ENCODE data around the gene UBTD1. TPM values are rescaled to one million over a fixed set of nuclear protein-coding genes. Genes with fewer than 3 reads are reported as not detected.
"Not testable (repeated sequence)": the region's sequence is repeated elsewhere in the genome, so short reads cannot be mapped to it uniquely, and the experiment has no call there.

The UBTD1 gene, protein sequence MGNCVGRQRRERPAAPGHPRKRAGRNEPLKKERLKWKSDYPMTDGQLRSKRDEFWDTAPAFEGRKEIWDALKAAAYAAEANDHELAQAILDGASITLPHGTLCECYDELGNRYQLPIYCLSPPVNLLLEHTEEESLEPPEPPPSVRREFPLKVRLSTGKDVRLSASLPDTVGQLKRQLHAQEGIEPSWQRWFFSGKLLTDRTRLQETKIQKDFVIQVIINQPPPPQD
- total RNA-seq, result 0.90 and 1.5 TPM in 2 replicates

DNA sequence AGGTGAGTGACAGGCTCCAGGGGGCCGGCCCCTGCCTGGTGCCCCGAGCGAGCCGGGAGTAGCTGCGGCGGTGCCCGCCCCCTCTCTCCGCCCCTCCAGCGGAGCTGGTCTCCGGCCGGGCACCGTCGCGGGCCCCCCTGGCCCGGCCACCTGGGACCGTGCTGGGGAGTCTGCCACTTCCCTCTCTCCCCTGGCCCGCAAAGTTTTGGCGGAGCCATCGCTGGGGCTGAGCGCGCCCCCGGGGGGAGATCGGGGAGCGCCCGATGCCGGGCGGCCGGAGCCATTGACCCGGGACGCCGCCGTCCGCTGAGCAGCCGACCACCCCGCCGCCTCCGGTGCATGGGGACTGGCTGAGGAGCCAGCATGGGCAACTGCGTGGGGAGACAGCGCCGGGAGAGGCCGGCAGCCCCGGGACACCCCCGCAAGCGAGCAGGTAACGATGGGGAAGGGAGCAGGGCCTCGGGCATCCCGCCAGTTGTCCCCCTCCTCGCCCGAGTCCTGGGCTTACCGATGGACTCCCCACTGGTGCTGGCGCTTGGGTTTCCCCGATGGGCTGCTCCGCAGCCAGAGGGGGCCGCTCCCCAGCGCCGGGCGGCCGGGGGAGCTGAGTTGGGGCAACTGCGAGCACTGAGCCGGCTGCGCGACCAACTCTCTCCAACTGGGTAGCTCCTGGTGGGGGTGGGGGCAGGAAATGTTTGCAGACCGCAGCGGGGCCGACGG lies at the start of gene UBTD1:
UBTD1 (plus strand) TSS at position 84 of the 720 bp plus-strand sequence; CDS start at position 364, 280 bp downstream.
- intact Hi-C loops (cut with micrococcal nuclease), result loop anchor here (1.0 to 5.0 kb wide), 15 partner anchors 36 to 1933 kb away; partner anchors contain the start of genes ARHGAP19, AVPI1, EXOSC1 and FRAT1

DNA sequence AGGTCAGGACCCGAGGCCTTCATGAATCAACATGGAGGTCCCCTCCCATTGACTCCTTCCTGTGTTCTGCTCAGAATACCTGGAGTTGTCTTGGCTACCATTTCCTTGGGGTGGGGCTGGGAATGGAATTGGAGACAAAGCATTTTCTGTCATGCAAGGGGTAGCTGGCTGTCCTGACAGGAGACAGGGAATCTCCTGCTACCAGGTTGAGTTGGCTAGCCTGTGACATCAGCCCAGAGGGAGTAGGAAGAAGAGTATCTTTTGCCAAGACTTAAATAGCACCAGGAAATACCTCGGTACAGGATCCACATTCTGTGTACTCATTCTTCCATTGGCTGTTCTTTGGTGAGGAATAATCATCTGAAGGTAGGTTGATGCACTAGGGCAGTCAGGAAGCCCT lies 47.9 kb upstream of the UBTD1 start:
- intact Hi-C loops (cut with micrococcal nuclease), result no loop called here

DNA sequence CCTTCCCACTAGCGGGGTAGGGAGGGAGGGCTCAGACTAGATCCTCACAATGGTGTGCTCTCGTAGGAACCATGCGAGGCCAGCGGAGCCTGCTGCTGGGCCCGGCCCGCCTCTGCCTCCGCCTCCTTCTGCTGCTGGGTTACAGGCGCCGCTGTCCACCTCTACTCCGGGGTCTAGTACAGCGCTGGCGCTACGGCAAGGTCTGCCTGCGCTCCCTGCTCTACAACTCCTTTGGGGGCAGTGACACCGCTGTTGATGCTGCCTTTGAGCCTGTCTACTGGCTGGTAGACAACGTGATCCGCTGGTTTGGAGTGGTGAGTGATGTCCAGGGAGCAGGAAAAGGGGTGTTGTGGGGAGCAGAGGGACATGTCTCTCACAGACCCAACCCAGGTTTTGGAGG lies 47.1 kb upstream of the UBTD1 start:
- intact Hi-C loops (cut with micrococcal nuclease), result no loop called here

DNA sequence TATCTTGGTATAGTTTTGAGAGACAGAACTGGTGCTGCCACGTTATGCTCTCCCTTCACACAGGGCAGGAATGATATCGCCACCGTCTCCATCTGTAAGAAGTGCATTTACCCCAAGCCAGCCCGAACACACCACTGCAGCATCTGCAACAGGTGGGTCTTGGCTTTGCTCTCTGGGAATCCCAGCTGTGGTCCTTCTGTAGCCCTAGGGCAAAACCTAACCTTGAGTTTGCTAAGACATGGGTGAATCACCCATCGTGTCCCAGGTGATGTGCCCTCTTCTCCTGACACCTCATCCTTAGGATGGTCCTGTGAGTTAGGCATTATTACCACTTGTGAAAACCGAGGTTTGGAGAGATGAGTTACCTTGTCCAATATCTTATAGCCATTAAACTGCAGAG lies 46.4 kb upstream of the UBTD1 start:
- intact Hi-C loops (cut with micrococcal nuclease), result no loop called here

DNA sequence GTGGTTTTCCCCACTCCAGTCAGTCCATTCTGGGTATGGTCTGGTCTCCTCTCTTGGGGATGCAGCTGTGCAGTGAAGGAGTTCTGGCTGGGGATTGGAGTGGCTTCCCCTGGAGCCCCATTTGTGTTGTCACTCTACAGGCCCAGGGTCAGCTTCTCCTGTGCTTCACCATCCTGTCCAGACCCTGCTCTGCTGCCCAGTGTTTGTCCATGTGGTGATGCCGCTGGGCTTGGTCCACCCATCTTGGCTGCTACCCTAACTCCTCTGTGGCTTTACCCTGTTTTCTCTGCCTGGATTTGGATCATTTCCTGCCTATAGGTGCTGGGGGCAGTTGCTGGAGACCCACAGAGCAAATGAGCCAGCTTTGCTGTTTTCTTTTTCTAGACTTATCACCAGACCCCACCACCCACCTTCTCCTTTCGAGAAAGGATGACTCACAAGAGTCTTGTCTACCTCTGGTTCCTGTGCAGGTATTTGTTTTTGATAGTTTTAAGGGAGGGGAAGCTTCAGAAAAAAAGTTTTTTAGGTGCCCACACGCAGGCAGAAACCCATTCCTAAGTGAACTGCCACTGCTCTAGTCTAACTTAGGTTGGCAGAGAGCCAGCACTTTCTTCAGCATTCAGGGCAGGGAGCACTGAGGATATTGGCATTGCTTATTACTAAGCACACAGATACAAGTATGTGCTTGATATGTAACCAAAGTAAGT lies 44.2 kb upstream of the UBTD1 start:
- intact Hi-C loops (cut with micrococcal nuclease), result no loop called here

DNA sequence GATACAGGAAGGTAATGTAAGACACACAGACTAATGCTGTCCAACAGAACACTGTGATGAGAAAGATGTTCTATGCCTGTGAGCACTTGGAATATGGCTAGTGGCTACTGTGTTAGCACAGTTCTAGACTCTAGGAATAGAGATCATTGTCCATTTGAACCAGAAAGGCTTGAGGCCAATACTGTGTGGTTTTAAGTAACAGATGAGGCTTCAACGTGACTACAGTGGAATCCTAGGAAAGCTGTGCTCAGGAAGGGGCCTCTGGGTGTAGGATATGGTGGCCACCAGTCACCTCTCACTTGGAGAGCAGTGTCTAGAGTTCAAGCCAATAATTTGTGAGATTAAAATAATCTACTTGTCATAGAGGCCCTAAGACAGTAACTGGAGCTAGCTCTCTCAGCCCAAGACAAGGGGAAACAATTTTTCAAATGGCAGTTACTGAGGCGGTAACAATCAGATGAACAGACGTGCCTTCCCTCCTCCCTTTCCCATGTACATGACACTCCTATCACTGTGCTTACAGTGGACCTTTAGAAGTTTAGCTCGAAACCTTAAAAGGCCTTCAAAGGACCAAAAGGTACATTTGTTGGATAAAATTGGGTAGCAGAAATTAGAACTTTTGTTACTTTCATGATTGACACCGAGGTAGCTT lies 42.6 kb upstream of the UBTD1 start:
- intact Hi-C loops (cut with micrococcal nuclease), result no loop called here

DNA sequence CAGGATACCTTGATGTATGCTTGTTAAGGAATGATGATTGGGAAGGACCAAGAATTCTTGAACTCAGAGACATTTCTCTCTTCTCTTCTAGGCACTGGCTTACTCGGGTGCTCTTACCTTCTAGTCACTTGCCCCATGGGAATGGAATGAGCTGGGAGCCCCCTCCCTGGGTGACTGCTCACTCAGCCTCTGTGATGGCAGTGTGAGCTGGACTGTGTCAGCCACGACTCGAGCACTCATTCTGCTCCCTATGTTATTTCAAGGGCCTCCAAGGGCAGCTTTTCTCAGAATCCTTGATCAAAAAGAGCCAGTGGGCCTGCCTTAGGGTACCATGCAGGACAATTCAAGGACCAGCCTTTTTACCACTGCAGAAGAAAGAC lies 42.0 kb upstream of the UBTD1 start:
- intact Hi-C loops (cut with micrococcal nuclease), result no loop called here

DNA sequence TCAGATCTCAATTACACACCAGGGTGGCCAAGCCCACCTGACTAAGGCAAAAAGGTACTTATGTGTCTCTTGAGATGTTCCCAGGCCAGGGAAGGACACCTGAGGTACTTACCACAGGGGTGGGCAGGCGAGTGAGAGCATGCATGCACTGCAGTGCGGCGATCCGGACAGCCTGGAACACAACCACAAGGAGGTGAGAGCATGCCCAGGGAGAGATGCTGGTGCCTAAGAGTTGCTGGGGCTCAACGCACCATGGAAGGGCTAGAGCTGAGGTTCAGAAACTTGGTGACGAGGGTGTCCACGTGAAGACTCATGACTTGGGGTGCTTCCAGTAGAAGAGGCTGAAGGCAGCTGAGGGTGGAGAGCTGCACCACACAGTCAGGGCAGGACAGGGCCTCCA lies 39.6 kb upstream of the UBTD1 start:
- intact Hi-C loops (cut with micrococcal nuclease), result no loop called here

DNA sequence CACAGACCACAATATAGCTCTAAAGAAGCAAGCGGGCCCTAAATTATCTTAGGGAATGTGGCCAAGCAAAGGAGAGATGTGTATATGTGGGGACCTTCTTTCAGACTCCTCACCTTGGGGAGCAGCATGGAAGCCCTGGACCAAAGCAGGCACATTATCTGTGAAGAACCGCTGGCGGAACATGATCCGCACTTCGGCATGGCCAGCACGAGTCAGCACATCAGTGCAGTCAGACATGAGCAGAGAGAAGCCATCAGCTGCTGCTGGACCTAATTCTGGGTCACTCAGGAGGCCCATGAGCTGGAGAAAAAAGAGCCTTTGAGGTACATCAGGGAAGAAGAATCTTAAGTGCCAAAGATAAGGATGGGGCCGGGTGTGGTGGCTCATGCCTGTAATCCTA lies 38.8 kb upstream of the UBTD1 start:
- intact Hi-C loops (cut with micrococcal nuclease), result no loop called here

DNA sequence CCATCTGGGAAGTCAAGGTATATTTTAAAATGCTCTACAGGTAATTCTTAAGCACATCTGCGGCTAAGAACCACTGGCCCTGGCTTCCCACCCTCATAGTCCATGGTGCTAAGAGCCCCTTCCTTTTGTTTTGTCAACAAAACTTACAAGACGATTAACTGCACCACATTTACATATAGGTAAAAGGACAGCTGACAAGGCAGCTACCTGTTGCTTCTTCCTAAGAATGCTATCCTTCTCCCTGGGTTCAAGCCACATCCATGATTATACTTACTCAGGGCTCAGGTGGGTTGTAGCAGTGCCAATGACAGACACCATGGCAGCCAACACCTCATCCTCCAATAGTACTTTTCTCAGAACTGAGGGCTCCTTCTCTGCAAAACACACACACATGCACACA lies 36.4 kb upstream of the UBTD1 start:
- intact Hi-C loops (cut with micrococcal nuclease), result loop anchor here (2.0 kb wide), 1 partner anchor 16 kb away; the partner anchor contains the start of genes EXOSC1 and ZDHHC16

DNA sequence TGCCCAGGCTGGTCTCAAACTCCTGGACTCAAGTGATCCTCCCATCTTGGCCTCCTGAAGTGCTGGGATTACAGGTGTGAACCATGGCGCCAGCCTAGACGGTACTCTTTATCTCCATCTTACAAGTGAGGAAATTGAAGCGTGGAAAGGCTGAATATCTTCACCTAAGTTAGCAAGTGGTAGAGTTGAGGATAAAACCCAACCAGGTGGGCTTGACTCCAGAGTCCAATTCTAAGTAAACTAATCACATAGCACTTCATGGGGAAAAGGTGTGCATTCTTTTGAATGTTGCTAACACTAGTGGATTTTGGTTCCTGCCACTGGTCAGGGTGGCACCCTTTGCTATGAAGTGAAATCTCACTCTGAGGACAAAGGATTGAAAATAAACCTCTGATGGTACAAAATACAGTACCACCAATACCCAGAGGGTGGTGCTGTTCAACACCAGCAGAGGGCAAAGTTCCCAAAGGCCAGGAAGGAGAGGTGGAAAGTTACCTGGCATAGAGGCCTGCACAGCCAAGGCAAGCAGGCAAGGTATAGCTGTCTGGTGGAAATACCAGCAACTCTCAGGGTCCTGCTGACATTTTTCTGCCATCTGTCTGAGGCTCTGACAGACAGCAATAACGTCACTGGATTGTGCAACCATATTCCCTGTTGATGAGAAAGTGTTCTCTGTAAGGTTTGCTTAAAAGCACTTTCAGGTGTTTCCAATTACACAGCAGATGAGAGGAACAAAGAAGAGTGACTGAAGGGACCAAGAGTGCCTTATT lies 35.2 kb upstream of the UBTD1 start:
- intact Hi-C loops (cut with micrococcal nuclease), result loop anchor here (1.0 to 2.0 kb wide), 4 partner anchors 17 to 90 kb away; partner anchors contain the start of genes EXOSC1, MMS19, UBTD1 and ZDHHC16

DNA sequence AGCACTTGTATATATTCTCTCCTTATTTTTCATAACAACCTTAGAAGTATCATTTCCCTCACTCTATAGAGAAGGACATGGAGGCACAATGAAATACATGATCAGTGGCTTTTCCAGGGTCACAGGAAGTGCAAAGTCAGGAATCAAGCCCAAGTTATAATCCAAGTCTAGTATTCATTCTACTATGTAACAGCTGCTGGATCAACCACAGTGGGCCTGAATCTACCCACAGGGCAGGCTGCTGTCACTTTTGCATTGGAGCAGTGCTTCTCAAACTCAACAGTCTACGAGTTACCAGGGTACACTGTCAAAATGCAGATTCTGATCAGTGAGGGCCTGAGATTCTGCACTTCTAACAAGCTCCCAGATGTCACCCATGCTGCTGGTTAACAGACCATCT lies 34.5 kb upstream of the UBTD1 start:
- intact Hi-C loops (cut with micrococcal nuclease), result no loop called here

DNA sequence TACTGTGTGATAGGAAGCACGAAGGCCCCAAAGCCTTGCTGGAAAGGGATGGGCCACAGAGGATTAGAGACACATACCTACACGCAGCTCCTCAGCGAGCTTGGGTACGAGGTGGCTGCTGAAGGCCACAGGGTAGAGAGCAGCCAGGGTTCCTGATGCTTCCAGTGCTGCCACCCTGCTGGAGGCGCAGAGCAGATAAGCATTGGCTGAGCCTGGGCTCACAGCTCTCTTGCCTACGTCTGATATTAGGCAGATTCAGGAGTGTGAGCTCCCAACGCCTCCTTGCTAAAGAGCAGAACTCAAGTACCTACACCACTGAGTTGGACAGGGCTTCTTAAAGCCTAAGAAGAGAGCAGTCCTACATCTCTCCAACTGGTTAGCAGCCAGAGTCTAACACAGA lies 32.7 kb upstream of the UBTD1 start:
- intact Hi-C loops (cut with micrococcal nuclease), result no loop called here

DNA sequence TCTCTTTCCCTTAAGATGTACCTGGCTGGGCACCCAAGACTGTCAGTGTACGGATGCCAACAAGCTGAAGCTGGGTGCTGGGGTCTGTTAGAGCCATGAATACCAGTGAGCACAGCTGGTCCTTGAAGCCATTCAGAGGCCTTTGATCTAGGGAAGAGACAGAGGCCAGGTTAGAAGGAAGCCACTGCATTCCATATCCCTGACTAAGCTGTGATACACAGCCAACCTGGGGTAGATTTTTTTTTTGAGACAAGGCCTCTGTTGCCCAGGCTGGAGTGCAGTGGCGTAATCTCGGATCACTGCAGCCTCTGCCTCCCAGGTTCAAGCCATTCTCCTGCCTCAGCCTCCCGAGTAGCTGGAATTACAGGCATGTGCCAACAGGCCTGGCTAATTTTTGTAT lies 32.0 kb upstream of the UBTD1 start:
- intact Hi-C loops (cut with micrococcal nuclease), result no loop called here

DNA sequence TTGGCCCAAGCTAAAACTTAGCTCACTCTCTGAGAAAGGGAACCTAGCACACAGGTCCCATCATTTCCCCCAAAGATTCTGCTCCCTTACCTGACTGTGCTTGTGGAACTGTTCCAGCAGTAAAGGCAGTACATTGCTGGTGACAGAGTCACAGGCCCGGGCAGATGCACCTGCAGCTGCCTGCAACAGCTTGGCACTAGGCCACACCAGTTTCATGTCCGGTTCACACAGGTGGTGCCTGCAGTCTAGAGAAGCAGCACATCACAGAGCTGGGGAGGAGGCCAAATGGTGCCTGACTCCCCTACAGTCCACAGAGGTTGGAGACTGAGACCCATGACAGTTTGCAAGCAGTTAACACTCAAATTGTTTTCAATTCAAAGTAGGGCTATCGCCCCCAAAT lies 30.6 kb upstream of the UBTD1 start:
- intact Hi-C loops (cut with micrococcal nuclease), result no loop called here

DNA sequence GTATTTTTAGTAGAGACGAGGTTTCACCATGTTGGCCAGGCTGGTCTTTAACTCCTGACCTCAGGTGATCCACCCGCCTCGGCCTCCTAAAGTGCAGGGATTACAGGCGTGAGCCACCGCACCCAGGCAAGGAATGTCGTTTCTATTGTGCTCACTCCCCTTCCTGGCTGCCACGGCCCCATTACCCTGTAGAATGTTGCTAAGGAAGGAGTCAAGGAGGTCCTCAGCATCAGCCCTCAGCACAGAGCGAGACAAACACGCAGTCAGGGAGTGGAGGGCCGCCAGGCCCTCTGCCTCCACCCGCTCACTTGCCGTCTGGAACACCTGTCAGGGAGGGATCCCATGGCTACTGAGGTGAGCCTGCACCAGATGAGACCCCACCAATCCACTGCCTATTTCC lies 29.9 kb upstream of the UBTD1 start:
- intact Hi-C loops (cut with micrococcal nuclease), result not testable (repeated sequence)

DNA sequence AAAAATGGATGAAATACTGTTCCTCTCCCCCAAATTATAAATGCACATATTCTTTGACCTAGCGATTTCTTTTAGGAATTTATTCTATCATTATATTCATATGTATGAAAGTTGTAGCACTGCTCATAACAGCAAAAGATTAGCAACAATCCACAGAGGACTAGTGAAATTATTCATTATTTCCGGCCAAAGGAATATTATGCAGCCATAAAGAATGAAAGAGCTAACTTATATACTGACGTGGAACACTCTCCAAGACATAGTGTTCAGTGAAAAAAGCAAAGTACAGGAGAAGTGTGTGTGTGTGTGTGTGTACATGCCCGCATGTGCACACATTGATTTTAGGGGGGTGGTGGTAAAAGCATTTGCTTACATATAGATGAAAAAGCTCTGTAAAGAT lies 23.8 kb upstream of the UBTD1 start:
- intact Hi-C loops (cut with micrococcal nuclease), result no loop called here

DNA sequence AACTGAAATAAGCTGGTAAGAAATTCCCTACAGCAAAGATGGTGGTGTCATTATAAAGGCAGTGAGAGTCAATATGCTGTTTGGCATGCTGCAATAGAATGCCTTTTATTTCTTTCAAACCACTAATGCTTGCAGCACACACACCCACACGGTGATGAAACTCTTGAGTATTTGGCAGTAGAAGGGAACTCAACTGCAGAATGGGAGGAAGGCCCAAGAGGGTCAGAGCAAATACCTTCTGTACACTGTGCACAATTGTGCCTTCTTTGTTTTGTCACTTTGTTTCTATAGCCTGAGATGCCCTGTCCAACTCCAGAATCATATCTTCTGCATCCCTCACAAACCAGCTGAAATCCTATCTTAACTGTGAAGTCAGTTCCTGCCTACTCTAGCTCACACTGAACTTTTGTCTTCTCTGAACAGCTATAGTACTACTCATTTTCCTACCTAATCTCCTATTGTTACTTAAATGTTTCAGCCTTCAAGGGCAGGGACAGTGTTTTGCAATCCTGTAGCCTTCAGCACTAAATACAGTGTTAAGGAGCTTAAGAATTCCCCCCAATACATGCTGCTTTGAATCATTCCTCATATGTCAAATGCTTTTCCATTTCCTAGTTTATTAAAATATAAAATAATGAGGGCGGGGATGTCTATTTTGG lies 22.7 kb upstream of the UBTD1 start:
- intact Hi-C loops (cut with micrococcal nuclease), result no loop called here

DNA sequence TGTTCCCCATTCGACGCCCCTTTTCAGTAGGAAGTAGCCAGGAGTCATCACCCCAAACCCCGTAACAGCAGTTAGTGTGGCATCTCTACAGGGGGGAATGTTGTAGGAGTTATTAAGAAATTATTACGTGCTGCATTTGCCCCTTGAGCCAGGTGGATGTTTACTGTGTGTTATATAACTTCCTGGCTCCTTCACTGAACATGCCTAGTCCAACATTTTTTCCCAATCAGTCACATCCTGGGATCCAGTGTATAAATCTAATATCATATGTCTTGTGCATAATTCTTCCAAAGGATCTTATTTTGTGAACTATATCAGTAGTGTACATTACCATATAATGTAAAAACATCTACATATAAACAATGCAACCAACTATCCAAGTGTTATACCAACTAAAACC lies 19.3 kb upstream of the UBTD1 start:
- intact Hi-C loops (cut with micrococcal nuclease), result not testable (repeated sequence)

DNA sequence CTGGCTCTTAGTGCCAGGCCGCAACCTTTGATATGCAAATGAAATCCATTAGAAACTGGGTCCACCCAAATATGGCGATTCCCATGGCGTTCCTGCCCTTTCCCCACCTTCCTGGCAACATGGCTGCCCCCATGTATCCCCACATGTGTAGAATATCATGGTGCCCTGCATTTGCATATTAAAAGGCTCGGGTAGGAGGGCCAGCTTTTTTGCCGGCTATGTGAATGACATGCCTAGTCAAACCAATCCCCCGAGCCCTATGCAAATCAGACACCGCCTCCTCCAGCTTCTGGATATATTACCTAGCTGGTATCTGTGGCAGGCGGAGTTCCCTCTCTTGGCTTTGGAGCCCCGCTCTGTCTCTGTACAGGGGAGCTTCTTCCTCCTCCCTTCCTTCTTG lies 18.8 kb upstream of the UBTD1 start:
- intact Hi-C loops (cut with micrococcal nuclease), result no loop called here

DNA sequence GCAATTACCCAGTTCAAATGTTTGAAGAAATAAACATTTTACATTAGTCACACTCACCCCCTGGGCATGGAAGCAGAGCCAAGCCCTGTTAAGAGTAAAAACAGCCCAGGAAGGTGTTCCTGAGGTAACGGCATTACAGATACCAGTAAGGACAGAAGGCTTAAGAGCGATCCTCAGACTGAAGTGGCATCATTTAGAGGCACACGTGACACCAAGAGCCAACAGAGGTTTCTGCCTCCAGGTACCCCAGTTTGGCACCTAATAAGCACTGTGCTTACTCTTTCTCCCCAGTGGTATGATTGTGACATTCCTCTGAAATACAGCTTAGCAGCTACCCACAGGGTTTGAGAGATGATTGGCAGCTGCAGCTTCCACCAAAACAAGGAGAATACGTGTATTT lies 17.7 kb upstream of the UBTD1 start:
- intact Hi-C loops (cut with micrococcal nuclease), result no loop called here
